Suprapubic skin (tissue), 4 donors: ENCODE results near the gene CAPN3. TPM values are rescaled to one million over a fixed set of nuclear protein-coding genes. Genes with fewer than 3 reads are reported as not detected.
"Not testable (repeated sequence)": the region's sequence is repeated elsewhere in the genome, so short reads cannot be mapped to it uniquely, and the experiment has no call there.

Experiments used
- DNase-seq, 2 donors: peaks; one replicate each; pipeline ENCODE4 v3.0.0-alpha.2; 2019; ENCODE audit warnings: low spot score in 2 of 2
- H3K27ac ChIP-seq: fragments of 200-600 bp; sonication (generic); one replicate; pipeline ENCODE4 v1.5.1; 2019
- H3K27me3 ChIP-seq: fragments of 200-600 bp; sonication (generic); one replicate; pipeline ENCODE4 v1.5.1; 2019
- H3K36me3 ChIP-seq: fragments of 200-600 bp; sonication (generic); one replicate; pipeline ENCODE4 v1.5.1; 2019
- H3K4me1 ChIP-seq: fragments of 200-600 bp; sonication (generic); one replicate; pipeline ENCODE4 v1.5.1; 2019
- H3K4me3 ChIP-seq: fragments of 200-600 bp; sonication (generic); one replicate; pipeline ENCODE4 v1.5.1; 2019; ENCODE audit warnings: mild to moderate bottlenecking
- H3K9me3 ChIP-seq: fragments of 200-600 bp; sonication (generic); one replicate; pipeline ENCODE4 v1.5.1; 2019
- EP300 ChIP-seq: sonication (generic); formaldehyde crosslinking; IDR thresholded peaks from one replicate; pipeline ENCODE4 v1.6.1; 2017; ENCODE audit warnings: antibody characterized with exemption
- POLR2A ChIP-seq, 2 donors: fragments of 450-650 bp; IDR thresholded peaks; one replicate each; pipeline ENCODE4 v1.6.1; 2017; ENCODE audit warnings: antibody characterized with exemption in 2 of 2, mild to moderate bottlenecking in 2 of 2, moderate library complexity in 2 of 2
- POLR2AphosphoS5 ChIP-seq, 3 donors: sonication (generic); formaldehyde crosslinking; IDR thresholded peaks; one replicate each; pipeline ENCODE4 v1.6.1; 2017; ENCODE audit warnings: antibody characterized with exemption in 3 of 3
- WGBS: methylation state at CpG from one replicate; pipeline ENCODE4 v1.1.5; 2018; 5-methylcytosine and 5-hydroxymethylcytosine counted together
- total RNA-seq, 4 donors: library from RNA; depleted of rRNA; stranded (reverse); fragments of >200 nt; gene quantifications; one replicate each; pipeline ENCODE4 v1.1.0, GENCODE V29; 2016
- TF ChIP-seq, protein P1 (sequence below), 2 donors: fragments of 200-600 bp in 1 of 2; fragments of 450-650 bp in 1 of 2; sonication (generic) in 1 of 2; IDR thresholded peaks; one replicate each; pipeline ENCODE4 v1.5.1; 2016 to 2019; ENCODE audit warnings: antibody characterized with exemption in 2 of 2, mild to moderate bottlenecking in 1 of 2, moderate library complexity in 1 of 2

The CAPN3 gene
- 100 to 1,000 TPM in 1 of 4 donors, 10 to 100 TPM in 3; 28.9 to 117 (median 50.1) TPM for total RNA-seq

DNA sequence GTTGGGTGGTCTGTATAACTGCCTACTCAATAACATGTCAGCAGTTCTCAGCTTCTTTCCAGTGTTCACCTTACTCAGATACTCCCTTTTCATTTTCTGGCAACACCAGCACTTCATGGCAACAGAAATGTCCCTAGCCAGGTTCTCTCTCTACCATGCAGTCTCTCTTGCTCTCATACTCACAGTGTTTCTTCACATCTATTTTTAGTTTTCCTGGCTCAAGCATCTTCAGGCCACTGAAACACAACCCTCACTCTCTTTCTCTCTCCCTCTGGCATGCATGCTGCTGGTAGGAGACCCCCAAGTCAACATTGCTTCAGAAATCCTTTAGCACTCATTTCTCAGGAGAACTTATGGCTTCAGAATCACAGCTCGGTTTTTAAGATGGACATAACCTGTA is at the start of gene CAPN3:
TSS of gene CAPN3 (plus strand) at position 253 of the 400 bp plus-strand sequence. CDS start 305 bp downstream, outside the sequence.
- TF ChIP-seq, protein P1, sequence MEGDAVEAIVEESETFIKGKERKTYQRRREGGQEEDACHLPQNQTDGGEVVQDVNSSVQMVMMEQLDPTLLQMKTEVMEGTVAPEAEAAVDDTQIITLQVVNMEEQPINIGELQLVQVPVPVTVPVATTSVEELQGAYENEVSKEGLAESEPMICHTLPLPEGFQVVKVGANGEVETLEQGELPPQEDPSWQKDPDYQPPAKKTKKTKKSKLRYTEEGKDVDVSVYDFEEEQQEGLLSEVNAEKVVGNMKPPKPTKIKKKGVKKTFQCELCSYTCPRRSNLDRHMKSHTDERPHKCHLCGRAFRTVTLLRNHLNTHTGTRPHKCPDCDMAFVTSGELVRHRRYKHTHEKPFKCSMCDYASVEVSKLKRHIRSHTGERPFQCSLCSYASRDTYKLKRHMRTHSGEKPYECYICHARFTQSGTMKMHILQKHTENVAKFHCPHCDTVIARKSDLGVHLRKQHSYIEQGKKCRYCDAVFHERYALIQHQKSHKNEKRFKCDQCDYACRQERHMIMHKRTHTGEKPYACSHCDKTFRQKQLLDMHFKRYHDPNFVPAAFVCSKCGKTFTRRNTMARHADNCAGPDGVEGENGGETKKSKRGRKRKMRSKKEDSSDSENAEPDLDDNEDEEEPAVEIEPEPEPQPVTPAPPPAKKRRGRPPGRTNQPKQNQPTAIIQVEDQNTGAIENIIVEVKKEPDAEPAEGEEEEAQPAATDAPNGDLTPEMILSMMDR (IDR thresholded peaks at IDR 0.05): no peak
- TF ChIP-seq EP300 (no peak), POLR2AphosphoS5 (IDR thresholded peaks at IDR 0.05) (no peak), POLR2A (IDR thresholded peaks at IDR 0.05) (no peak)
- Histone ChIP-seq H3K4me3 (no peak within 1 kb of the TSS), H3K27ac (no peak within 1 kb of the TSS), H3K36me3 (peaks cover 26% of the 10 kb centered on the region), H3K27me3 (no peaks in the 10 kb centered on the region), H3K9me3 (no peaks in the 10 kb centered on the region), H3K4me1 (no peaks in the 10 kb centered on the region)
- 82% methylated on average over 1 of the region's 1 CpG for WGBS
- DNase-seq: no peak

DNA sequence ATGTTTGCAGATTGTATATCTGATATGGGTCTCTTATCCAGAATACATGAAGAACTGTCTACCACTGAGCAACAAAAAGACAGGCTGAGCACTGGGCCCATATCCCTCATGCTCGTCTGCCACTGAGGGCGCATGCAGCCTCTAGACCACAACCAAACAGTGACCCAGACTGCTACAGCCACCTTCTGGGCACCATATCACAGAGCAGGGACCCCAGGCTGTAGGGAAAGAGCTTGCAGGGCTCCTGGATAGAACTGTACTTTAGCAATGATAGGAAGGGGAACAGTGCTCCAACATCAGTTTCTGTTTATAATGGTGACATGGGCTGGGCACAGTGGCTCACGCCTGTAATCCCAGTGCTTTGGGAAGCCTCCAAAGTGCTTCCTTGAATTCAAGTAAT is 45.8 kb upstream of the CAPN3 start:
- Histone ChIP-seq H3K36me3 (peaks cover 49% of the 10 kb centered on the region), H3K27me3 (no peaks in the 10 kb centered on the region), H3K4me1 (no peaks in the 10 kb centered on the region), H3K9me3 (no peaks in the 10 kb centered on the region), H3K4me3 (no peak overlapping the region), H3K27ac (no peak overlapping the region)
- TF ChIP-seq POLR2AphosphoS5 (IDR thresholded peaks at IDR 0.05) (no peak), POLR2A (IDR thresholded peaks at IDR 0.05) (no peak), EP300 (no peak)
- TF ChIP-seq, protein P1 (IDR thresholded peaks at IDR 0.05): no peak
- DNase-seq: no peak
- 38% methylated on average over 3 of the region's 3 CpGs for WGBS

DNA sequence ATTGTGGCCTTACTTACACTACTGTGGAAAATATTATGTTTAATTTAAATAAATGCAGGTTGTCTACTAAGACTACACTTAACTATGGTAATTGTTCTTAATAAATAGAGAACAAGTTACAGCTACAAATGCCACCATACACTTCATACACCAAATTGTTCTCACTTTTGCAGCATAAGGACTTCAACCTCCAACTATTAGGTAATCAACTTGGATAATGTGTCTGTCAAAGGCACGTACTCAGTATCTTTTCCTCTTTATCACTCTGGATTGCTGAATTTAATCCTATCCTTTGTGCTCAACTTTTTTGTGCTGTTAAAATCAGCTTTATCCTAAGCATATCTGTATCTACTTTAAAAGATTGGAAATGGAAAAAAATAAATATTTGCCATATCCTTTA is 44.5 kb upstream of the CAPN3 start:
- no peaks in the 10 kb centered on the region for H3K9me3 ChIP-seq
- 93% methylated on average over 1 of the region's 1 CpG for WGBS
- H3K4me3 ChIP-seq: no peak overlapping the region
- peaks cover 37% of the 10 kb centered on the region for H3K36me3 ChIP-seq
- H3K27me3 ChIP-seq: no peaks in the 10 kb centered on the region
- TF ChIP-seq EP300 (no peak), POLR2A (IDR thresholded peaks at IDR 0.05) (no peak), POLR2AphosphoS5 (IDR thresholded peaks at IDR 0.05) (no peak)
- TF ChIP-seq, protein P1 (IDR thresholded peaks at IDR 0.05): no peak
- no peaks in the 10 kb centered on the region for H3K4me1 ChIP-seq
- no peak overlapping the region for H3K27ac ChIP-seq
- no peak for DNase-seq

DNA sequence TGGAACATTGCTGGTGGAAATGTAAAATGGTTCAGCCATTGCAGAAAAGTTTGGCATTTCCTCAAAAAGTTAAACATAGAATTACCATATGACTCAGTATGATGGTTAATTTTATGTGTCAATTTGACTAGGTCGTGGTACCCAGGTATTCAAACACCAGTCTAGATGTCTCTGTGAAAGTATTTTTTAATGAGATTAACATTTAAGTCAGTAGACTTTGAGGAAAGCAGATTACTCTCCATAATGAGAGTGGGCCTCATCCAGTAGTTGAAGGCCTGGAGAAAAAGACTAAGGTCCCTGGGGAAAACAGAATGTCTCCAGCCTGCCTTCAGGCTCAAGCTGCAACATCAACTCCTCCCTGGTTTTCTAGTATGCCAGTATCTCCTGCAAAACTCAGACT is 43.8 kb upstream of the CAPN3 start:
- DNase-seq: no peak
- Histone ChIP-seq H3K27me3 (no peaks in the 10 kb centered on the region), H3K9me3 (no peaks in the 10 kb centered on the region), H3K36me3 (peaks cover 30% of the 10 kb centered on the region), H3K27ac (no peak overlapping the region), H3K4me3 (no peak overlapping the region), H3K4me1 (no peaks in the 10 kb centered on the region)
- WGBS: 55% methylated on average over 1 of the region's 1 CpG
- TF ChIP-seq POLR2A (IDR thresholded peaks at IDR 0.05) (no peak), POLR2AphosphoS5 (IDR thresholded peaks at IDR 0.05) (no peak), EP300 (no peak)
- TF ChIP-seq, protein P1 (IDR thresholded peaks at IDR 0.05): no peak

DNA sequence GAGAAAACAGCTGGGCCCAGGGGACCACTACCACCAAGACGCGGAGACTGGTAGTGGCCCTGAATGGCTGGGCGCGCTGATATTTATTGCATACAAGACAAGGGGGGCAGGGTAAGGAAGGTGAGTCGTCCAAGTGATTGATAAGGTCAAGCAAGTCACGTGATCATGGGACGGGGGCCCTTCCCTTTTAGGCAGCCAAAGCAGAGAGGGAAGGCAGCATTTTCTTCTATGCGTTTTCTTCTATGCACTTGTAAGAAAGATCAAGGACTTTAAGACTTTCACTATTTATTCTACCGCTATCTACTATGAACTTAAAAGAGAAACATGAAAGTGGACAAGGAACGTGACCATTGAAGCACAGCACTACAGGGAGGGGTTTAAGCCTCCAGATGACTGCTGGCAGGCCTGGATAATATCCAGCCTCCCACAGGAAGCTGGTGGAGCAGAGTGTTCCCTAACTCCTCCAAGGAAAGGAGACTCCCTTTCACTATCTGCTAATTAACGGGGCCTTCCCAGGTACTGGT is 43.0 kb upstream of the CAPN3 start:
- 61% methylated on average over 11 of the region's 11 CpGs for WGBS
- not testable (repeated sequence) for H3K9me3 ChIP-seq, H3K27ac ChIP-seq, DNase-seq, H3K4me3 ChIP-seq, H3K4me1 ChIP-seq, H3K27me3 ChIP-seq
- H3K36me3 ChIP-seq: peaks cover 26% of the 10 kb centered on the region

DNA sequence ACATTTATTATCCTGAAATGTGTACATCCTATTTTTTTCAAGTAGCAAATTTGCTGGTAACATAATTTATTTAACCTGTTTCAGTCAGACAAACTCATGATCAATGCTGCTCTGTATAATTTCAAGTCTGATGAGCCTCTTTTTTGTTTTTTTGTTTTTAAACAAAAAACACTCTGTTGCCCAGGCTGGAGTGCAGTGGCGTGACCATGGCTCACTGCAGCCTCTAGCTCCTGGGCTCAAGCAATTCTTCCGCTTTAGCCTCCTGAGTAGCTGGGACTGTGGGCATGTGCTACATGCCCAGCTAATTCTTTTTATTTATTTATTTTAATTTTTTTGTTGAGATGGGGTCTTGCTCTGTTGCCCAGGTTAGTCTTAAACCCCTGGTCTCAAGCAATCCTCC is 40.1 kb upstream of the CAPN3 start:
- no peak overlapping the region for H3K27ac ChIP-seq
- no peak overlapping the region for H3K4me3 ChIP-seq
- TF ChIP-seq, protein P1 (IDR thresholded peaks at IDR 0.05): no peak
- no peak for TF ChIP-seq POLR2A (IDR thresholded peaks at IDR 0.05)
- TF ChIP-seq POLR2AphosphoS5 (IDR thresholded peaks at IDR 0.05): no peak
- TF ChIP-seq EP300: no peak
- peaks cover 31% of the 10 kb centered on the region for H3K36me3 ChIP-seq
- H3K4me1 ChIP-seq: no peaks in the 10 kb centered on the region
- WGBS: 98% methylated on average over 2 of the region's 2 CpGs
- no peak for DNase-seq
- H3K27me3 ChIP-seq: no peaks in the 10 kb centered on the region
- H3K9me3 ChIP-seq: no peaks in the 10 kb centered on the region
